HG03558 (cell line): ENCODE measurements around the gene ZNF438.

Source experiments
- ATAC-seq: cut with Tn5 transposase; IDR thresholded peaks from one replicate; pipeline ENCODE4 v1.9.1; 2021; ENCODE audit warnings: moderate number of reproducible peaks; ENCODE audit not compliant: unreplicated experiment; ENCODE audit errors: extremely low read depth

The ZNF438 gene

DNA sequence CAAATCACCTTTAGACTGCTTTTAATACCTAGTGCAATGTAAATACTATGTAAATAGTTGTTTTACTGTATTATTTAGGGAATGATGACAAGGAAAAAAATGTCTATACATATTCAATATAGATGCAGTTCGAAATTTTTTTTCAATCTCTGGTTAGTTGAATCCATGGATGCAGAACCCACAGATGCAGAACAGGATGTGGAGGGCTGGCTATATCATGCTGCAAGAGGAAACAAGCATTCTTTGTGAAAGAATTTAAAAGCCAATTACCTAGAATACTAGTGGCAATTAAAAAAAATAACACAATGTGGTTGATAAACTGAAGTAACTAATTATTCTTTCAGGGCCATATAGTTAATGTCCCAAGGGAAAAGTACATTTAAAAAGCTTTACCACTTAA, 170.4 kb downstream of the ZNF438 start:
- ATAC-seq = no peak

DNA sequence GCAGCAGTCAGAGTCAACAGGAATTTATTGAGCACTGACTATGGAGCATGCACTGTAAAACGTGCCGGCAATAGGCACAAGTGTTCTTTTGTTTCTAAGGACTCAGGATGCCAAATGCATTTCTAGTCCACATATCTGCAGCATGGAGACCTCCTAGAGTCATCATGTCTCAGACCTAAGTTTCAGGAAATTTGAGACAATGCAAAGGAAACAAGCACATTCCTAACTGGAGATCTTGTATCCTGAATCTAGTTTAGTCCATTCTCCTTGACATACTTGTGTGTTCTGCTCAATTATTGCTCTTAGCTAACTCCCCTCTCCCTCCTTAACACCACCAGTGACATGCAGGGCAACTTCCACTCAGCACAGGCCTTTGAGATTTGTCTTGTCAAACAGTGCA, 173.2 kb downstream of the ZNF438 start:
- no peak for ATAC-seq

DNA sequence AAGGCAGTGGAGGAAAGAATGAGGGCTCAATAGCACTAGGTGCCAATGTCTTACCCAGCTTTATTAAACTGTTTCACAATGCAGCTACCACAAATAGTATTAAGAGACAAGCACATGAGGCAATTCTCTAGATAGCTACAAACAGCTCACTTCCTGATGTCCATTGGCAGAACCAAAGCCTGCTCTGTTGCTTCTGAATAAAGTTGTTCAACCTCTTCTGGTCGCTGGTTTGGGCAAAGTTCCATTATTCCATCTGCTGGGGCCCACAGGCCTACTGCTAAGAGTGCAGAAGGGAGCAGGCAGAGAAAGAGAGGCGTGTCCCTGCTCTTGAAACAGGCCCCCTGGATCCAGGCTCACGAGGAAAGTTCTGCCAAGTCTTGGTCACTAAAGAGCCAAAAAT, 173.9 kb downstream of the ZNF438 start:
- no peak for ATAC-seq

DNA sequence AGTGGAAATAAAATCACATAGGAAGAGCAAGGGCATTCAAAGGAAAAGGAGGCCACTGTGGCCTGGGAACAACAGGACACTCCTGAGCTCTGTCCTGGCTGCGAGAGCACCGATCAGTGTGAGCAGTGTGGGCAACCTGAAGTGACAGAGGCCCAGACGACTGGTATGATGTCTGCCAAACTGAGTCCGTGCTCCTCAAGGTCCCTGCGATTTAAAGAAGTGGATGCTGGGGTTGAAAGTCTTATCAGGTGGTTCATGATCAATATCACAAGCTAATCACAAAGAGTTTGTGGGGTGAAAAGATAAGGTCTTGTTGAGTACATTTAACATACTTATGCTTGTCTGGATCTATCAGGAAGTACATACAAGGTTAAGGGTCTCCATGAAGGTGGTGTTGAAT, 176.5 kb downstream of the ZNF438 start:
- ATAC-seq = no peak

DNA sequence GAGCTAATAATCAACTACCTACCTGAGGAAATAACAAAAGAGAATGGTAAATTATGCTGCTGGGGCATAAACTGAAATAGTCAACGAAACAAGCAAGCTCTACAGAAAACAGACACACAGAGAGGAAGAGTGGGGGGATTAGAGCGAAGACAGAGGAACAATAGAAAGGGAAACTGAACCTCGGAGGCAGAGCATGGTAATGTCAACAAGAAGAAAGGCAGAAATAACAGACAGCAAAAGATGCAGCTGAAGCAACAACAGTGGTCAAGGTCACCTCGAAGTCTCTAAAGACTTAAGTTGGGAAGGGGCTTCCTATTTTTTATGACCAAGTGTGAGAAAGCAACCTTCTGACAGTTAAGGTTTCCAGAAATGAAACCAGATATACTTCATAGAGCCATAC, 177.0 kb downstream of the ZNF438 start:
- no peak for ATAC-seq

DNA sequence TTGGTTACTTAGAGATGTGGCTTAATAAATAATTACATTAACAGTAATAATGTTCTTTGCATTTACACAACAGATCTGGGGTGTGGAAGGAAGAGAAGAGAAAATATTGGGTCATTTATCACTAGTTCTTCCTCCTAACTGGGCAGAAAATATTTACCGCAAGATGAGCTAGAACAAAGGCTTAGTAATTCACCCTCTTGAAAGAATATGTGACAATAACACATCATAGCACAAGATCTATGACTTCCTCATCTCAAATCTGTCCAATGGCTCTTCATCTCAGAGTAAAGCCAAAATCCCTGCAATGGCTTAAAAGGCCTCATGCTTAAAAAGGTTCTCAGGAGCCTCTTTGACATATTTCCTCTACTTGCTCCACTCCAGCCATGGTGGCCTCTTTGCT, 178.6 kb downstream of the ZNF438 start:
- ATAC-seq = no peak

DNA sequence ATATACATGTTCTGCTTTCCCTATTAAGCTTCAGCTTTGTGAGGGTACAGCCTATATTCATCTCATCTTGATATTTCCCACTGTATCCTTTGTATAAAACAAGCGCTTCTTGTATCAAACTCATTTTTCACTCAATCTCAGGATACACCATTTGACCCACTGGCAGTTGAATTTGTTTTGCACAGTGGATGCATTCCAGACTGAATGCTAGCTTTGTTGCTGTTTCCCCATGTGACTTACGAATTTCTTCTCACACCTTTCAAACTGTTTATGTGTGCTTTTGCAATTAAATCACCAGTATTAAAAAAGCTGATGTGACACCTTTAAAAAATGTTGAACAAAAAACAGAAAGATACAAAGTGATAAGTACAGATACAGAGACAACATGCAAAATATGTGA, 180.9 kb downstream of the ZNF438 start:
- ATAC-seq = no peak

DNA sequence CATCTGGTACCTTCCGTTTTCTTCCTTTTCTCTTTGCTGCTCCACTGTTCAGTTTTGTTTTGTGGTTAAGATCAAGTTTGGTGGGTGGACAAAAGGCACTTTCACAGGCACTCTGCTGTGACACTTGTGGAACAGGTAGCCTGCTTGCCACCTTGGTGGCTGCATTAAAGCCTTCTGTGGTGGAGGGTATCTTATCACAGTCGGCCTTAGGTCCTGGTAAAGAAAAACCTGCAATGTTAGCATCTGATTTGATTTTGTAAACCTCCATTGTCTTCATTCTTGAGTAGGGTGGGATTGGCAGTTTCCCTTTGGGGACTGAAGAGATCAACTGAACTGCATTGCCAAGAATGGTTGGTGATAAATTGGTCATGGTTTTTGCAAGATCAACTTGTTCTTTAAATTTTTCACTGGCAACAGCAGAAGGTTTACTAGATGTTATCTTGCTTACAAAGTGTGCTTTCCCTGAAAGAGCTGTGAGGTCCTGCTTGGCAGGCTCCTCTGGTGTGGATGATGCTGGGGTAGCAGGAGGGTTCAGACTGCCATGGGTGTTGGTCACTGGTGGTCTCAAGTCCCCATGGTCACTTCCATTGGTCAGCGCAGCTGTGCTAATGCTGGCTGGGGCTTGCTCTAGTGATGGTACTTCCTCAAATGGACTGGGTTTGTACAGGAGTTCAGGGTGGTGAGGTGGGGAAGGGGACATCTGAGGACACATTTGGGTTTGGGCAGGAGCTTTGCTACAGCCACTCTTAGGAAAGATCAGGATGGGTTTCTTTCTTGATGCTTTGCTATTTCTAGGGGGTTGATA, 182.2 kb downstream of the ZNF438 start:
- no peak for ATAC-seq

DNA sequence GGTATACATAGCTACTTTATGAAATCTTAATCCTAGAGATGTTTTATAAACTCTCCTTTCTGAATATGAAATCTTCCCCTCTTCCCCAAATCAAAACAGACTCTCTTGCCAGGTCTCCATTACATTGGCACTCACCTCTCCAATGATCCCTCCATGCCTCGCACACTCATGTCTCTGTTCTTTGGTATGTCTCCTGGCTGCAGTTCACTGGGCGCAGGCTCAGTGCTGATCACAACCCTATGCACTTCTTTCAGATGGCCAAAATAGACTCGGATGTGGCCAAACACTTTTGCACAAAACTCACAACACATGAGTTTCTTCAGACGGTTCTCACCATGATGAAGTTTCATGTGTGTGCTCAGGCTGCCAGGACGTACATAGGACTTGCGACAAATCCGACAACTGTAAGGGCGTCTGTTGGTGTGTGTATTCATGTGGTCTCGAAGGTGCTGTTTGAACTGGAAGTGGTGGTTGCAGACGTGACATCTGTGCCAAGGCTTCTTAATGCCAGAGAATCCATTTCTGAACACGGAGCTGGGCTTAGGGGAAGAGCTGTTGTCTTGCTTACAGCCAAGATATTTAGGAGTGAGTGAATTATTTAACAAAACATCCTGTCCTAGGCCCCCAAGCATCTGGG, 183.2 kb downstream of the ZNF438 start:
- ATAC-seq = no peak

DNA sequence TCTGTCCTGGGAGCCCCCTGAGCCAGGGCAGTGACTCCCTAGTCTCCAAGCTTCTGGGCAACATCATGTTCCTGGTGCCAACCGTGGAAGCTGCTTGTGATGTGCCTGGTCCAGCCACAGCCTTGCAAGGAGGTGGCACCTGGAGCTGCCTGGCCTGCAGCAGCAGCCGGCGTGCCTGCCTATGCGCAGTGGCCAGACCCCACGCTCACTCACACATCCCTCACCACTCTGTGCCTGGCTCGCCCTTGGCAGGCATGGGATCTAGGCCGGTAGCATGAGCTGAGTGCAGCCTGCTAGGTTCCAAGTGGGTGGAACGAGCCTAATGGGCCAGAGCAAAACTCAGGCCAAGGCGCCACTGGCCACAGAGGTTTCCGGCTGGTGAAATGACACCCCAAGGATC, 184.0 kb downstream of the ZNF438 start:
- no peak for ATAC-seq

DNA sequence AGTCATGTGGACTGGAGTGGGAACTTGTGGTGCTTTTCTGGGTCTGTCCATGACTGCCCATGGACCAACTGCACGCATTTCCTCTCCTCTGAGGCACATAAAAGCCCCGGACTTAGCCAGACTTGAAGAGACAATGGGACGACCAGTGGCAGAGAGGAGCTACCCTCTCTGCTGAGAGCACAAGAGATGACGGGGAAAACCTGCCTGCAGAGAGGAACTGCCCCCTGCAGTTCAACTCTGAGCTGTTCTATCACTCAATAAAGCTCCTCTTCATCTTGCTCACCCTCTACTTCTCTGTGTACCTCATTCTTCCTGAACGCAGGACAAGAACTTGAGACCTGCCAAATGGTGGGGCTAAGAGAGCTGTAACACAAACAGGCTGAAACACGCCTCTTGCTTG, 184.5 kb downstream of the ZNF438 start:
- ATAC-seq = no peak

DNA sequence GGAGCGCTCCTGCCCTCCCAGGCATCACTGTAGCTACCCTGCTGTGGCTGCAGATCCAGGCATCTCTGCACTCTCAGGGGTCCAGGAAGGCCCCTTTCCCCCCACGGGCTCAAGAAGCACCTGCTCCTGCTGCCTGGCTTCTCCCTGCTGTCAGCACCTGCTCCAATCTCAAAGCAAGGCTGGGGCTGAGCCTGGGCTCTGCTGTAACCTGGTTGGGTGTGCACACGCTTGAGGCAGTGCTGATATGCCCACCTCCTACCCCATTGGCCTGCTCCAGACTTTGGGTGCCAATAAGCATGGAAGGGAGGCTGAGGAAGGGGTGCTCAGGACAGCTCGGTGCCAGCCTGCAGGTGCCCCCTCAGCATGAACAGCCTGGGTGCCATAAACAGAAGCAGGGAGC, 185.0 kb downstream of the ZNF438 start:
- ATAC-seq = no peak

DNA sequence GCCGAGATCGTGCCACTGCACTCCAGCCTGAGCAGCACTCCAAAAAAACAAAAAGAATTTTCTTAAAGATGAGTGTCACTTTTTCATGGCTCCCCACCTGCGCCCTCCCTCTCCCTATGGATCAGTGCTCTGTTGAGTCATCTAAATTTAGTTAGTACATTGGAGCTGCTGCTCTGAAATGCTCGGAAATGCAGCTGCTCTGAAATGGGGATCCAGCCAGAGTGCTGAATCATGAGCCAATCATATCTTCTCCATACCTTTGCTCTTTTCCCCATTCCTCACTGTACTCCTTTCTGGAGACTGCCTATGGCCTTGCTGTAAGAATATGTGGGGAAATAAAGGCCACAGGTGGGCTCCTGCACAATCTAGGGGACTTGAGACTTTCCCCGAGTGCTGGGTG, 188.8 kb downstream of the ZNF438 start:
- ATAC-seq = no peak

DNA sequence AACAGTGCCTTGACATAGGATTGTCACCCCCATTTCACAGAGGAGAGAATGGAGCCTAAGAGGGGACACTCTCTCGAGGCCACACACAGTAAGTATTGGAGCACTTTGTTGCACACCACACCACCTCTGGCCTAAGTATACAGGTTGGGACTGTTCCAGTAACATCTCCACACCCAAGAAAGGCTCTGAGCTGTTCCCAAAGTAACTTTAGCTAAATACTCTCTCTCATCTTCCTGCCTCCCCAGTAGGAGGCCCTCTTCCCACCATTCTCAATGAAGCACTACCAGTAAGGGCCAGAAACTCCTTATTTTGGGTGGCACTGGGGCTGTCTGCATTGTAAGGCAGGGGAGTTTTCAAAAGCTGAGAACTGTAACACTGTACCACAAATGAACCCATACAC, 189.5 kb downstream of the ZNF438 start:
- ATAC-seq = no peak

DNA sequence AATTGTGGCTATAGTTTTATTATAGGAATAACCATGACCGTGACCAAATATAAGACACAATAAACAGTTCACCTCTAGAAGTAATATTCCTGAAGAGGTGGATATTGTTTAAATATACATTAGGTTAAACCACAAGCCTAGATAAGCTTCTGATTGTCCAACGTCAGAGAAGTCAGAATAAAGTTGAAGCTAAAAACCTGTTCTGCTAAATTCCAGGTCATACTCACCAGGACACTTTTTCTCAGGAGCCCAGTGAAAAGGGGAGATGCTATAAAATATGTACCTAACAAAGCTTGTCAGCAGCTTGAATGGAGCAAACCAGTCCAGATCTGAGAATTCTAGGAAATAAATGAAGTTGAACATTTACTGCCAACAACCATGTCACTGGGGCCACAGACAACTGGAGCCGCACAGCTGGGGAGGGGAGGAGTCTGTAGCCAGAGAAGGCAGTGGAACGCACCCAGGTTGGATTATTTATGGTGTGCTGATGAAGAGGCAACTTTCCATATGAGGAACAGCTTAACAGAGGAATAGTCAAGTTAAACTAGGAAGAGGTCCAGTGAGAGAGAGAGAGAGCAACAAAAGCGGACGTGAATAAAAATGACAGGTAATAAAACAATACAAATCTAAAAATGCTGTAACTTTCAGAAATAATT, 191.1 kb downstream of the ZNF438 start:
- no peak for ATAC-seq

DNA sequence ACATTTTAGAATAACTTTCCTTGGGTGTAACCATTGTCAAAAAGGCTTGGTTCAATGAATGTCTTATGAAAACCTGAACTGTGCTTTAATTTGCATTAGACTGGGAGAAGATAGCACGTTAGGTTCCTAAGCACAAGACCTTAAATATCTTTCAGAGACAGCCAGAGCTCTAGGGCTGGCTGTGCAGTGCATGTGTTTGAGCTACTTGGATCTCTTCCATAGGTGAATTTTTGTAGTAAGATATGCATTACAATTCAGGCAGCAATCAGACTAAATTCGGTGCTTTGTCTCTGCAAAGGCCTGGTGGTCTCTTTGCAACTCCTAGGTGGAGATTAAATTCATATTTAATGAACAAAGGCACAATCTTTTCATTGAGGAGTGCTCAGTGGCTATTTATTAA, 192.0 kb downstream of the ZNF438 start:
- ATAC-seq = no peak

DNA sequence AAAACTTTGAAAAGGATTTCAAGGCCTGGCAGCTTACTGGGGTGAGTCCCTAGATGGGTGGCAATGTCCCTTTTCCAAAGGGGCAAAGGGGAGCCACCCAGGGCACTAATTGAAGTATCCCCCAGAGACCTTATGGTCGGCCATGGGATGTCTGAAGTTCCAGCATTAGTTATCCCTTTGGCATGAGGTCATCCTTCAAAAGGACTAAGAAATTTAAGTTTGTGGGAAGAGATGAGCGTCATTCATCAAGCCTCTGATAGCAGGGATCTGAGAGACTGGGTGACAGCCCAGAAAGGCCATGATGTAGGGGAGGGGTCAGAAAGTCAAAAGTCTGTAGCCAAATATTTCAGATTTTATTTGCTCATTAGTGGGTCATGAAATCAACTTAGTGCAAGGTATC, 195.3 kb downstream of the ZNF438 start:
- no peak for ATAC-seq

DNA sequence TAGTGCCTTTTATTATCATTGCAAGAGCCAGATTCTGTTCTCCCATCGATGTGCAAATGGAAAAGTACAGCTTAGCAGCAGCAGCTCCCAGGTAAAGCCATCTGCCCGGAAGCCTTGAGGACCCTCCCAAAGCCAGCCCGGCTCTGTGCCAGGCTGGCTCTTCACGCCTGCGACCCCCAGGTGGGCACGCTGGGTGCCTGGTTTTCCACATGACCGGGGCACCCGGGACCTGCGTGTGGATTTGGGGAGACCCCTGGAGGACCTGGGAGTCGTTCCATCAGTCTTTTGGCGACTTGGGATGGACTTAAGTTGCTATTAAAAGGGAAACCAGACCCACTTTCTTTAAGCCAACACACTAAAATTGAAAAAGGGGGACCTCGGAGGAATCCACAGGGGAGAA, 196.5 kb downstream of the ZNF438 start:
- no peak for ATAC-seq

DNA sequence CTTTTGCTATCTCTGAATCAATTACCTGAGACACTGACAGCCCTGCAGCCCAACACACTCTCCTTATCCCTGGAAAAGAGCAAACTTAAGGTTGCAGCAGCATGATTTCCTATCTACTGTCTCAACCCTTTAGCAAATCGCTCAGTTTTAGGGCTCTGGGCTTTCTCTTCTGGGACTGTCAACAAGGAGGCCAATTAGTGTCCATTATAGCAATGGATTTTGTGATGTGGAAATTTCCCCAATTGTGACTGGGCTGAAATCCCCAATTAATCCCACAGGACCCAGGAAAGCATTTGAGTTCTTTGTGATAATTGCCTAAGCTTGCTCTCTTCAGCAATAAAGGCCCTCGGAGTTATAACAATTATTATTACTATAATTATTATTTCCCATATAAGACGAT, 197.0 kb downstream of the ZNF438 start:
- ATAC-seq = no peak

DNA sequence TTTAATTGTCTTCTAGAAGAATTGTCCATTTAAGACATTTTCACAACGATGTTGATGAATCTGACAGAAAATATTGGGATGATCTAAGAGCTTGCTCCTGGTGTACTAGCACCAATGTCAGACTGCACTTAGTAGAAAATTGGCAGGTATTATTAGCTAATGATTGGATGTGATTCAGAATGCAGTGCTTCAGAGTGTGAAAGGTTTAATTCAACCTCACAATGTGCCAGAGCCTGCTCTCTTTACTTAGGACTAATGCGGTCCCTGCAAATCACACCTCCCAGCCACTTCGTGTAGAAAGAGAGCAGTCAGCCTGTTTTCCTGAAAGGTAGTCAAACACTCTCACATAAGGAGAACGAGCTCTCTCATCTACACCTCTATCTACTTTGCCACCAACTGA, 197.5 kb downstream of the ZNF438 start:
- no peak for ATAC-seq

DNA sequence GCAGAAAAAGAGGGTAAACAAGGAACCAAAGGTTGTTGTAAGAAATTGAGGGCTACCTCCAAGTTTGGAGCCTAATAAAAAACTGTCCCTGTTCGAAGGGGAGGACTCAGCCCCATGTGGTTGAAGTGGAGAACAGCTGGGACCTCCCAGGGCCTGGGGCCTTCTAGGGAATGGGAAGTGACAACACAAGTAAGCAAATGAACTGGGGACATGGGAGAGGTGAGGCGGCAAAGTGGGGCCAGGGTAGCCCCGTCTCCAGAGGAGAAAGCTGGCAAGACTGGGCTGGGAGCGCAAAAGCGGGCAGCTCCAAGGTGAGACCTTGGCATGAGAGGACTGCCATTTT, 198.1 kb downstream of the ZNF438 start:
- no peak for ATAC-seq
